WTC11 (cell line): Measurements from ENCODE around the gene PAXIP1. TPM values are rescaled to one million over a fixed set of nuclear protein-coding genes. Genes with fewer than 3 reads are reported as not detected.

ENCODE experiments used
- ATAC-seq: fragments of 200-7000 bp; cut with Tn5 transposase; 2 replicates; pipeline ENCODE4 v1.10.0; 2021; ENCODE audit warnings: mild to moderate bottlenecking, moderate library complexity
- CTCF ChIA-PET: fragments of 300-600 bp; sonication (Branson Sonifier 250); formaldehyde crosslinking; loops from one replicate; lab custom pipeline; 2021; ENCODE audit warnings: antibody characterized with exemption; lab: Charles Lee
- POLR2A ChIA-PET: fragments of 350-600 bp; sonication (Branson Sonifier 250); formaldehyde crosslinking; loops from one replicate; lab custom pipeline; 2021; ENCODE audit warnings: antibody characterized with exemption; lab: Charles Lee
- DNase-seq: peaks from one replicate; pipeline ENCODE4 v3.0.0; 2021; ENCODE audit warnings: low spot score
- H3K27ac Mint-ChIP-seq: 2 replicates; pipeline ENCODE4 v1.8.0; 2021; ENCODE audit warnings: mixed read lengths
- H3K27me3 Mint-ChIP-seq: 2 replicates; pipeline ENCODE4 v1.8.0; 2021; ENCODE audit warnings: low read depth, mild to moderate bottlenecking, moderate library complexity, mixed read lengths
- H3K36me3 Mint-ChIP-seq: 2 replicates; pipeline ENCODE4 v1.8.0; 2021; ENCODE audit warnings: mixed read lengths
- H3K4me1 Mint-ChIP-seq: 2 replicates; pipeline ENCODE4 v1.8.0; 2022; ENCODE audit warnings: mixed read lengths
- H3K4me3 Mint-ChIP-seq: 2 replicates; pipeline ENCODE4 v1.8.0; 2021; ENCODE audit warnings: mild to moderate bottlenecking, moderate library complexity, mixed read lengths
- H3K9me3 Mint-ChIP-seq: 2 replicates; pipeline ENCODE4 v1.8.0; 2021; ENCODE audit warnings: mixed read lengths
- CREM ChIP-seq: sonication (generic); formaldehyde crosslinking; IDR thresholded peaks from 2 replicates; pipeline ENCODE4 v1.8.1; 2022; ENCODE audit warnings: mild to moderate bottlenecking, missing genetic modification reagents, moderate library complexity
- FOXJ3 ChIP-seq: sonication (generic); formaldehyde crosslinking; IDR thresholded peaks from 2 replicates; pipeline ENCODE4 v1.9.0; 2021; ENCODE audit warnings: missing genetic modification reagents, mild to moderate bottlenecking, borderline replicate concordance
- FOXP4 ChIP-seq: sonication (generic); formaldehyde crosslinking; IDR thresholded peaks from 2 replicates; pipeline ENCODE4 v1.8.0; 2022; ENCODE audit warnings: mild to moderate bottlenecking, missing genetic modification reagents
- JUN ChIP-seq: sonication (generic); formaldehyde crosslinking; IDR thresholded peaks from 2 replicates; pipeline ENCODE4 v1.8.0; 2023; ENCODE audit warnings: mild to moderate bottlenecking, missing genetic modification reagents
- OVOL2 ChIP-seq: fragments of 250-450 bp; sonication (Bioruptor Pico); IDR thresholded peaks from 2 replicates; pipeline ENCODE4 v1.9.0; 2021; ENCODE audit warnings: mild to moderate bottlenecking, borderline replicate concordance
- TP53 ChIP-seq: sonication (generic); formaldehyde crosslinking; IDR thresholded peaks from 2 replicates; pipeline ENCODE4 v1.8.1; 2023; ENCODE audit warnings: mild to moderate bottlenecking, missing genetic modification reagents
- ZBTB43 ChIP-seq: sonication (generic); formaldehyde crosslinking; IDR thresholded peaks from 2 replicates; pipeline ENCODE4 v1.8.1; 2023; ENCODE audit warnings: mild to moderate bottlenecking, missing genetic modification reagents
- ZNF138 ChIP-seq: sonication (generic); formaldehyde crosslinking; conservative IDR thresholded peaks from 2 replicates; pipeline ENCODE4 v1.8.1; 2022; ENCODE audit warnings: mild to moderate bottlenecking, moderate library complexity, missing genetic modification reagents
- ZNF263 ChIP-seq: sonication (generic); formaldehyde crosslinking; IDR thresholded peaks from 2 replicates; pipeline ENCODE4 v1.8.1; 2022; ENCODE audit warnings: low read depth, mild to moderate bottlenecking, moderate library complexity, missing genetic modification reagents
- ZNF317 ChIP-seq: sonication (generic); formaldehyde crosslinking; IDR thresholded peaks from 2 replicates; pipeline ENCODE4 v1.8.1; 2023; ENCODE audit warnings: low read depth, mild to moderate bottlenecking, moderate library complexity, missing genetic modification reagents, borderline replicate concordance
- ZNF416 ChIP-seq: fragments of 250-450 bp; sonication (Bioruptor Pico); IDR thresholded peaks from 2 replicates; pipeline ENCODE4 v1.9.0; 2021; ENCODE audit warnings: mild to moderate bottlenecking, inconsistent platforms
- ZNF671 ChIP-seq: fragments of 250-450 bp; sonication (Bioruptor Pico); IDR thresholded peaks from 2 replicates; pipeline ENCODE4 v1.8.0; 2021; ENCODE audit warnings: mild to moderate bottlenecking
- total RNA-seq: library from RNA; stranded (reverse); gene quantifications from 3 replicates; pipeline ENCODE4 v1.2.3, GENCODE V29; 2021
- TF ChIP-seq, protein P1 (sequence below): sonication (generic); formaldehyde crosslinking; IDR thresholded peaks from 2 replicates; pipeline ENCODE4 v1.8.1; 2023; ENCODE audit warnings: mild to moderate bottlenecking, moderate library complexity, missing genetic modification reagents
- TF ChIP-seq, protein P2 (sequence below): fragments of 250-450 bp; sonication (Bioruptor Pico); IDR thresholded peaks from 2 replicates; pipeline ENCODE4 v1.9.0; 2021; ENCODE audit warnings: mild to moderate bottlenecking
- TF ChIP-seq, protein P3 (sequence below): sonication (generic); formaldehyde crosslinking; conservative IDR thresholded peaks from 2 replicates; pipeline ENCODE4 v1.8.1; 2022; ENCODE audit warnings: mild to moderate bottlenecking, missing genetic modification reagents
- TF ChIP-seq, protein P4 (sequence below): sonication (generic); formaldehyde crosslinking; IDR thresholded peaks from 2 replicates; pipeline ENCODE4 v1.8.1; 2023; ENCODE audit warnings: mild to moderate bottlenecking, missing genetic modification reagents

PAXIP1 gene
- total RNA-seq, 1 experiment from 2014 or later: 34.1 TPM

DNA sequence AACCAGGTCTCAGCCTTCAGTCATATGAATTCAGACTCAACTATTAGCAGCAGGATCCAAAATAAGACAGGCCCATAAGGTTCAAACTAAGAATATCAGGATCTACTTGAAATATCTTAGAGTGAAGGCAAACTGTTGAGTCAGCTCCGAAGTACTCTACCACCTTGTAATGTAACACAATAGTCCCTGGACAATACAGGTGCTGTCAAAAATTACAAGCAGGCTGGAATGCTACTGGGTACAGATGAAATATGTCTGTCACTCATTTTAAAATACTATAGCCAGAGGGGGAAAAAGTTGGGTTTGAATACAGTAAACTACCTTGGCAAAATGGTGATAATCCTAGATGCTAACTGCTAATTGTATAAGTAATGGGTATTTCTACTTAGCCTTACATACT lies 6.8 kb downstream of the PAXIP1 start (continued):
- TF ChIP-seq ZNF263 (CRISPR knock-in tag) (no peak), ZNF317 (CRISPR knock-in tag) (no peak), ZNF416 (CRISPR knock-in tag) (no peak)
- TF ChIP-seq, protein P1, sequence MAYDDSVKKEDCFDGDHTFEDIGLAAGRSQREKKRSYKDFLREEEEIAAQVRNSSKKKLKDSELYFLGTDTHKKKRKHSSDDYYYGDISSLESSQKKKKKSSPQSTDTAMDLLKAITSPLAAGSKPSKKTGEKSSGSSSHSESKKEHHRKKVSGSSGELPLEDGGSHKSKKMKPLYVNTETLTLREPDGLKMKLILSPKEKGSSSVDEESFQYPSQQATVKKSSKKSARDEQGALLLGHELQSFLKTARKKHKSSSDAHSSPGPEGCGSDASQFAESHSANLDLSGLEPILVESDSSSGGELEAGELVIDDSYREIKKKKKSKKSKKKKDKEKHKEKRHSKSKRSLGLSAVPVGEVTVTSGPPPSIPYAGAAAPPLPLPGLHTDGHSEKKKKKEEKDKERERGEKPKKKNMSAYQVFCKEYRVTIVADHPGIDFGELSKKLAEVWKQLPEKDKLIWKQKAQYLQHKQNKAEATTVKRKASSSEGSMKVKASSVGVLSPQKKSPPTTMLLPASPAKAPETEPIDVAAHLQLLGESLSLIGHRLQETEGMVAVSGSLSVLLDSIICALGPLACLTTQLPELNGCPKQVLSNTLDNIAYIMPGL (CRISPR knock-in tag): no peak

GRCh38 chr7:154994996-154995395 lies 7.9 kb downstream of the PAXIP1 start:
- no peaks in the 10 kb centered on the region for H3K9me3 Mint-ChIP-seq
- no peak for ATAC-seq
- ChIA-PET POLR2A (no interaction called here), CTCF (no interaction called here)
- peaks cover 30% of the 10 kb centered on the region for H3K4me1 Mint-ChIP-seq
- peak overlapping the region; percentile 43; the same call in 1 of the 2 replicates for H3K27ac Mint-ChIP-seq
- H3K36me3 Mint-ChIP-seq: peaks cover 60% of the 10 kb centered on the region
- no peak for TF ChIP-seq JUN (CRISPR knock-in tag)
- TF ChIP-seq ZNF138 (CRISPR knock-in tag): no peak
- TF ChIP-seq, protein P2, sequence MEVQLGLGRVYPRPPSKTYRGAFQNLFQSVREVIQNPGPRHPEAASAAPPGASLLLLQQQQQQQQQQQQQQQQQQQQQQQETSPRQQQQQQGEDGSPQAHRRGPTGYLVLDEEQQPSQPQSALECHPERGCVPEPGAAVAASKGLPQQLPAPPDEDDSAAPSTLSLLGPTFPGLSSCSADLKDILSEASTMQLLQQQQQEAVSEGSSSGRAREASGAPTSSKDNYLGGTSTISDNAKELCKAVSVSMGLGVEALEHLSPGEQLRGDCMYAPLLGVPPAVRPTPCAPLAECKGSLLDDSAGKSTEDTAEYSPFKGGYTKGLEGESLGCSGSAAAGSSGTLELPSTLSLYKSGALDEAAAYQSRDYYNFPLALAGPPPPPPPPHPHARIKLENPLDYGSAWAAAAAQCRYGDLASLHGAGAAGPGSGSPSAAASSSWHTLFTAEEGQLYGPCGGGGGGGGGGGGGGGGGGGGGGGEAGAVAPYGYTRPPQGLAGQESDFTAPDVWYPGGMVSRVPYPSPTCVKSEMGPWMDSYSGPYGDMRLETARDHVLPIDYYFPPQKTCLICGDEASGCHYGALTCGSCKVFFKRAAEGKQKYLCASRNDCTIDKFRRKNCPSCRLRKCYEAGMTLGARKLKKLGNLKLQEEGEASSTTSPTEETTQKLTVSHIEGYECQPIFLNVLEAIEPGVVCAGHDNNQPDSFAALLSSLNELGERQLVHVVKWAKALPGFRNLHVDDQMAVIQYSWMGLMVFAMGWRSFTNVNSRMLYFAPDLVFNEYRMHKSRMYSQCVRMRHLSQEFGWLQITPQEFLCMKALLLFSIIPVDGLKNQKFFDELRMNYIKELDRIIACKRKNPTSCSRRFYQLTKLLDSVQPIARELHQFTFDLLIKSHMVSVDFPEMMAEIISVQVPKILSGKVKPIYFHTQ: no peak
- TF ChIP-seq, protein P3, sequence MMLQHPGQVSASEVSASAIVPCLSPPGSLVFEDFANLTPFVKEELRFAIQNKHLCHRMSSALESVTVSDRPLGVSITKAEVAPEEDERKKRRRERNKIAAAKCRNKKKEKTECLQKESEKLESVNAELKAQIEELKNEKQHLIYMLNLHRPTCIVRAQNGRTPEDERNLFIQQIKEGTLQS (CRISPR knock-in tag): no peak
- H3K4me3 Mint-ChIP-seq: no peak overlapping the region
- DNase-seq: no peak
- no peaks in the 10 kb centered on the region for H3K27me3 Mint-ChIP-seq

DNA sequence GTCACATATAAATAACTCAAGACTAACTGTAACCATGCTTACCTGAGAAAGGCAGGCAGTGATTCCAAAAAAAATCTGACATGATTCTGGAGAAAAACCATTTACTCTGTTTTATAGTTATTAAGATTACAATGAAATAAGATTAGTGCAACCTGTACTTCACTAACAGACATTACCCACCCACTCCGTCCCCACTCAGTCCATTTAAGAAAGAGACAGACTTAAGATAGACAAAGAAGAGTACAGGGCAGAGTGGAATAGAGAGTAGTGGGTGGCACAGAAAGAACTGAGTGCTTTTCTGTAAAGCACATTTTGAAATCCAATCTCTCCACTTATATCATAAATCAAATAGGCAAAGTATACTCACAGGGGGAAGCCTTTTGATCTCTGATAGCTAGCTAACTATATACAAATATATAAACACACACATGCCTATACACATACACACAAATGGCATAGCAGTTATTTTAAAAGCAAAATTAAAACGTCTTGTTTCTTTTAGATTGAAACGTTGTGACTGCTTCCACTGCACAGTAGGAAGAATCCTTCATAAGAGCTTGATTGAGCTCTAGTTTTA lies 11.9 kb downstream of the PAXIP1 start:
- Mint-ChIP-seq H3K9me3 (no peaks in the 10 kb centered on the region), H3K27me3 (no peaks in the 10 kb centered on the region), H3K4me1 (peaks cover 10% of the 10 kb centered on the region), H3K4me3 (no peak overlapping the region)
- CTCF ChIA-PET: interaction anchor here (0.9 kb wide), 1 partner anchor 38 kb away, joined by 3 read pairs; no protein-coding TSS in a partner anchor
- POLR2A ChIA-PET: no interaction called here
- no peak for DNase-seq
- TF ChIP-seq FOXP4 (no peak), OVOL2 (CRISPR knock-in tag) (no peak)
- TF ChIP-seq, all 79 proteins: peak for 0
- Mint-ChIP-seq H3K27ac (peak overlapping the region; percentile 45; the same call in 1 of the 2 replicates), H3K36me3 (peaks cover 66% of the 10 kb centered on the region)
- ATAC-seq: no peak

- H3K4me3 Mint-ChIP-seq: no peak overlapping the region
- H3K36me3 Mint-ChIP-seq: peaks cover 41% of the 10 kb centered on the region
- no peaks in the 10 kb centered on the region for H3K9me3 Mint-ChIP-seq
- no peaks in the 10 kb centered on the region for H3K27me3 Mint-ChIP-seq
- no peak for TF ChIP-seq FOXJ3 (CRISPR knock-in tag)
- TF ChIP-seq ZNF671: no peak
- no peak for TF ChIP-seq ZBTB43 (CRISPR knock-in tag)
- TF ChIP-seq FOXP4: no peak
- TF ChIP-seq, protein P4, sequence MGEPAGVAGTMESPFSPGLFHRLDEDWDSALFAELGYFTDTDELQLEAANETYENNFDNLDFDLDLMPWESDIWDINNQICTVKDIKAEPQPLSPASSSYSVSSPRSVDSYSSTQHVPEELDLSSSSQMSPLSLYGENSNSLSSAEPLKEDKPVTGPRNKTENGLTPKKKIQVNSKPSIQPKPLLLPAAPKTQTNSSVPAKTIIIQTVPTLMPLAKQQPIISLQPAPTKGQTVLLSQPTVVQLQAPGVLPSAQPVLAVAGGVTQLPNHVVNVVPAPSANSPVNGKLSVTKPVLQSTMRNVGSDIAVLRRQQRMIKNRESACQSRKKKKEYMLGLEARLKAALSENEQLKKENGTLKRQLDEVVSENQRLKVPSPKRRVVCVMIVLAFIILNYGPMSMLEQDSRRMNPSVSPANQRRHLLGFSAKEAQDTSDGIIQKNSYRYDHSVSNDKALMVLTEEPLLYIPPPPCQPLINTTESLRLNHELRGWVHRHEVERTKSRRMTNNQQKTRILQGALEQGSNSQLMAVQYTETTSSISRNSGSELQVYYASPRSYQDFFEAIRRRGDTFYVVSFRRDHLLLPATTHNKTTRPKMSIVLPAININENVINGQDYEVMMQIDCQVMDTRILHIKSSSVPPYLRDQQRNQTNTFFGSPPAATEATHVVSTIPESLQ (CRISPR knock-in tag): no peak
- TF ChIP-seq TP53: no peak
- no peak for TF ChIP-seq CREM (CRISPR knock-in tag)
- TF ChIP-seq ZNF416 (CRISPR knock-in tag): no peak
- 0 out of 2 replicates have a peak, but pooled peaks cover 2% of the 10 kb centered on the region for H3K4me1 Mint-ChIP-seq
- CTCF ChIA-PET: no interaction called here
- POLR2A ChIA-PET: no interaction called here
- H3K27ac Mint-ChIP-seq: no peak overlapping the region
- no peak for ATAC-seq
- no peak for DNase-seq
Measured at GRCh38 chr7:154987571-154987970, 15.4 kb downstream of the PAXIP1 start.
